HG02623 (cell line): ENCODE measurements around the gene PCDHGA2.
"Not testable (repeated sequence)": the region's sequence is repeated elsewhere in the genome, so short reads cannot be mapped to it uniquely, and the experiment has no call there.

ENCODE experiments used
- ATAC-seq: cut with Tn5 transposase; IDR thresholded peaks from one replicate; pipeline ENCODE4 v1.9.1; 2021; ENCODE audit warnings: moderate library complexity; ENCODE audit not compliant: unreplicated experiment

PCDHGA2 gene

GRCh38 chr5:141346017-141346416 lies 7.5 kb downstream of the PCDHGA2 start:
- not testable (repeated sequence) for ATAC-seq

- ATAC-seq = no peak
These were observed 11.5 kb downstream of the PCDHGA2 start, which contains the start of gene PCDHGB1 for GRCh38 chr5:141349917-141350619. TSS of gene PCDHGB1 (plus strand) at chr5:141350099. CDS start at chr5:141350261, 162 bp downstream.

GRCh38 chr5:141351591-141351990 lies 13.0 kb downstream of the PCDHGA2 start:
- ATAC-seq = no peak

- no peak for ATAC-seq
These were observed 16.4 kb downstream of the PCDHGA2 start, which contains the start of gene PCDHGA4 for GRCh38 chr5:141354900-141355469. TSS of gene PCDHGA4 (plus strand) at chr5:141355021. CDS start at chr5:141355108, 87 bp downstream.

- ATAC-seq = no peak
These were observed 17.1 kb downstream of the PCDHGA2 start for GRCh38 chr5:141355641-141356040.

- no peak for ATAC-seq
These were observed 17.6 kb downstream of the PCDHGA2 start for GRCh38 chr5:141356133-141356532.

- no peak for ATAC-seq
These were observed 18.4 kb downstream of the PCDHGA2 start for GRCh38 chr5:141356950-141357349.

- ATAC-seq = peak; percentile 68
These were observed 21.3 kb downstream of the PCDHGA2 start, which contains the start of gene PCDHGB2 for GRCh38 chr5:141359790-141360426. TSS of gene PCDHGB2 (plus strand) at chr5:141359994. CDS start at chr5:141360136, 142 bp downstream.

GRCh38 chr5:141360685-141361084 lies 22.1 kb downstream of the PCDHGA2 start:
- ATAC-seq = no peak

- ATAC-seq = no peak
These were observed 24.2 kb downstream of the PCDHGA2 start for GRCh38 chr5:141362719-141363118.

GRCh38 chr5:141363952-141364660 lies 25.5 kb downstream of the PCDHGA2 start, which contains the start of gene PCDHGA5:
TSS of gene PCDHGA5 (plus strand) at chr5:141364162. CDS start at chr5:141364331, 169 bp downstream.
- ATAC-seq = no peak

- no peak for ATAC-seq
These were observed 27.7 kb downstream of the PCDHGA2 start for GRCh38 chr5:141366016-141366896.

GRCh38 chr5:141369994-141370848 lies 31.7 kb downstream of the PCDHGA2 start, which contains the start of gene PCDHGB3:
TSS of gene PCDHGB3 (plus strand) at chr5:141370242. CDS start at chr5:141370395, 153 bp downstream.
- peak; percentile 89 for ATAC-seq

GRCh38 chr5:141371572-141372475 lies 33.3 kb downstream of the PCDHGA2 start:
- ATAC-seq = no peak

GRCh38 chr5:141373673-141374317 lies 35.2 kb downstream of the PCDHGA2 start, which contains the start of gene PCDHGA6:
TSS of gene PCDHGA6 (plus strand) at chr5:141373891. CDS start at chr5:141374084, 193 bp downstream.
- ATAC-seq = no peak

GRCh38 chr5:141374627-141375026 lies 36.1 kb downstream of the PCDHGA2 start:
- no peak for ATAC-seq

- ATAC-seq = not testable (repeated sequence)
These were observed 37.0 kb downstream of the PCDHGA2 start for GRCh38 chr5:141375444-141376155.
